Measurements from ENCODE around the gene C1orf116. TPM values are rescaled to one million over a fixed set of nuclear protein-coding genes. Genes with fewer than 3 reads are reported as not detected.

Gene C1orf116
- total and polyA plus RNA-seq, 12 donors: 0.07 to 1.5 (median 0.64) TPM

GRCh38 chr1:207021876-207022596, 10.5 kb downstream of the C1orf116 start:
- Histone ChIP-seq H3K4me3 (no peak overlapping the region), H3K4me1 (peaks cover 2 to 68% (median 37%) of the 10 kb centered on the region in 9 donors), H3K27me3 (no peaks in the 10 kb centered on the region), H3K27ac (peak overlapping the region in 5 of 10 donors; percentile 85 to 96 (median 89)), H3K9me3 (no peaks in the 10 kb centered on the region), H3K36me3 (no peaks in the 10 kb centered on the region)
- DNase-seq (no peak), ATAC-seq (peak in 1 of 8 donors; percentile 3)
- no peak for TF ChIP-seq CTCF (IDR thresholded peaks at IDR 0.05)
- intact Hi-C loops (cut with DNase I): no loop called here
- WGBS, 2 donors: 88 to 89% methylated on average over 15 of the region's 15 CpGs

GRCh38 chr1:207021139-207021861, 11.3 kb downstream of the C1orf116 start:
- Histone ChIP-seq H3K4me3 (no peak overlapping the region), H3K9me3 (no peaks in the 10 kb centered on the region), H3K27me3 (no peaks in the 10 kb centered on the region), H3K36me3 (no peaks in the 10 kb centered on the region), H3K4me1 (peaks cover 2 to 61% (median 34%) of the 10 kb centered on the region in 9 donors), H3K27ac (no peak overlapping the region)
- intact Hi-C loops (cut with DNase I): no loop called here
- WGBS, 2 donors: 50 to 55% methylated on average over 8 of the region's 8 CpGs
- DNase-seq (no peak), ATAC-seq (no peak)
- no peak for TF ChIP-seq CTCF (IDR thresholded peaks at IDR 0.05)

- H3K36me3 ChIP-seq: no peaks in the 10 kb centered on the region
- peaks cover 2 to 55% (median 30%) of the 10 kb centered on the region in 9 donors for H3K4me1 ChIP-seq
- no peaks in the 10 kb centered on the region for H3K27me3 ChIP-seq
- H3K9me3 ChIP-seq: no peaks in the 10 kb centered on the region
- 58 to 63% methylated on average over 4 of the region's 4 CpGs for WGBS, 2 donors
- H3K27ac ChIP-seq: no peak overlapping the region
- intact Hi-C loops (cut with DNase I): no loop called here
- no peak overlapping the region for H3K4me3 ChIP-seq
- ATAC-seq (no peak), DNase-seq (no peak)
- TF ChIP-seq CTCF (IDR thresholded peaks at IDR 0.05): no peak
These were observed 11.8 kb downstream of the C1orf116 start for GRCh38 chr1:207020709-207021107.

DNA sequence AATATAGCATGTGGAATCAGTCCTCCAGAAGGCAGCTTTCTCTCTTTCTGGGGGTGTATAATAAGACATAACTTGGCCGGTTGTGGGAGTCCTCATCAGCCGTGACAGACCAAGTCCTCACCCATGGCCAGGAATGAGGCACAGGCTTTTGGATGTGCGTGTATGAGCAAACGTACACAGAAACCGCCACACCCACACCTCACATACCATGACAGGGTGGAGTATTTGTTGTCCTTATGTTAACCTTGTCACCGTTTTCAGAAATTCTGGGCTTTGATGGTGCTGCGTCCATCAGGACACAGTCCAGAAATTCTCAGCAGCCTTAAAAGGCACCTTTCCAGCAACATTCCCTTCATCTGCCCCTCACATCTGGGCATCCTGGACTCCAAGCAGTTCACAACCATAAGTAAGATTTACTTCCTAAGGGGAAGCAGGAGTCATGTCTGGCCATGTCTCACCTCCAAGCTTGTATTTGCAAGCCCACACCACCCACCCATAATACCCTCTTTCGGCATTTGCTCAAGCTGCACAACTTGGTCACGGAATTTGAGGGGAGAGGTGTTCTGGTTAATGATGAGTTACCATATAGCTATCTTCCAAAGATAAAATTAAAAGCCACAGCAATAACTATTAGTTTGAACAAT, 12.4 kb downstream of the C1orf116 start:
- H3K9me3 ChIP-seq: no peaks in the 10 kb centered on the region

More for the DNA sequence above, 12.4 kb downstream of the C1orf116 start:
- Histone ChIP-seq H3K4me1 (peaks cover 2 to 50% (median 26%) of the 10 kb centered on the region in 9 donors), H3K27ac (no peak overlapping the region), H3K4me3 (no peak overlapping the region), H3K27me3 (no peaks in the 10 kb centered on the region), H3K36me3 (no peaks in the 10 kb centered on the region)
- WGBS, 2 donors: 88 to 89% methylated on average over 9 of the region's 9 CpGs
- no peak for ATAC-seq
- intact Hi-C loops (cut with DNase I): no loop called here
- no peak for TF ChIP-seq CTCF (IDR thresholded peaks at IDR 0.05)
- DNase-seq: no peak
